Prostate gland (tissue), 2 donors: ENCODE measurements around the gene AP2M1.

Experiments used
- POLR2A ChIP-seq: fragments of 450-650 bp; IDR thresholded peaks from one replicate; pipeline ENCODE4 v1.6.1; 2016; ENCODE audit warnings: antibody characterized with exemption, mild to moderate bottlenecking
- POLR2AphosphoS5 ChIP-seq: sonication (generic); formaldehyde crosslinking; IDR thresholded peaks from one replicate; pipeline ENCODE4 v1.6.1; 2017; ENCODE audit warnings: antibody characterized with exemption
- TF ChIP-seq, protein P1 (sequence below), 4 experiments: fragments of 200-600 bp in 2 of 4; fragments of 450-650 bp in 2 of 4; sonication (generic) in 2 of 4; IDR thresholded peaks; 1 replicate in 3 of 4; 2 replicates in 1 of 4; pipeline ENCODE4 v1.5.1; 2016 to 2019; ENCODE audit warnings: antibody characterized with exemption in 4 of 4, mild to moderate bottlenecking in 2 of 4, moderate library complexity in 2 of 4

DNA sequence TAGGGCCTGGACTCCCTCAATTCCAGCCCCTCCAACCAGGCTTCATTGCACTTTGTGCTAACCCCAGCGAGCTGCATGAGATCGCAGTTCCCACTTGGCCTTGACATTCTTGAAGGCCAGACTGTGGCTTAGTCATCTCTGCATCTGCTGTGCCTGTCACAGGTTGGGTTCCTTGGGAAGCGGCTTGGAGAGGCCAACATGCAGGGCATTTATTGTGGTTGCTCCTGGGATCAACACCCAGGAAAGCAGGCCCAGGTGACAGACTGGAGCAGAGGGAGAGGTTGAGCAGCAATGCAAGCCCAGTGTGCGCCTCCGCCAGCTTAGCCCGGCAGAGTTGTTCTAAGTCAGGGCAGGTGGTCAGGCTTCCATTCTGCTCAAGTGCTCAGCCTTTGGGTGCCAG lies 21.9 kb downstream of the AP2M1 start:
- TF ChIP-seq, protein P1, sequence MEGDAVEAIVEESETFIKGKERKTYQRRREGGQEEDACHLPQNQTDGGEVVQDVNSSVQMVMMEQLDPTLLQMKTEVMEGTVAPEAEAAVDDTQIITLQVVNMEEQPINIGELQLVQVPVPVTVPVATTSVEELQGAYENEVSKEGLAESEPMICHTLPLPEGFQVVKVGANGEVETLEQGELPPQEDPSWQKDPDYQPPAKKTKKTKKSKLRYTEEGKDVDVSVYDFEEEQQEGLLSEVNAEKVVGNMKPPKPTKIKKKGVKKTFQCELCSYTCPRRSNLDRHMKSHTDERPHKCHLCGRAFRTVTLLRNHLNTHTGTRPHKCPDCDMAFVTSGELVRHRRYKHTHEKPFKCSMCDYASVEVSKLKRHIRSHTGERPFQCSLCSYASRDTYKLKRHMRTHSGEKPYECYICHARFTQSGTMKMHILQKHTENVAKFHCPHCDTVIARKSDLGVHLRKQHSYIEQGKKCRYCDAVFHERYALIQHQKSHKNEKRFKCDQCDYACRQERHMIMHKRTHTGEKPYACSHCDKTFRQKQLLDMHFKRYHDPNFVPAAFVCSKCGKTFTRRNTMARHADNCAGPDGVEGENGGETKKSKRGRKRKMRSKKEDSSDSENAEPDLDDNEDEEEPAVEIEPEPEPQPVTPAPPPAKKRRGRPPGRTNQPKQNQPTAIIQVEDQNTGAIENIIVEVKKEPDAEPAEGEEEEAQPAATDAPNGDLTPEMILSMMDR (IDR thresholded peaks at IDR 0.05): no peak
- TF ChIP-seq POLR2AphosphoS5 (no peak), POLR2A (no peak)
